HG03039 (cell line): ENCODE measurements around the gene KRTAP10-4.
"Not testable (repeated sequence)": the region's sequence is repeated elsewhere in the genome, so short reads cannot be mapped to it uniquely, and the experiment has no call there.

Experiments
- ATAC-seq: cut with Tn5 transposase; IDR thresholded peaks from one replicate; pipeline ENCODE4 v1.9.1; 2021; ENCODE audit warnings: mild to moderate bottlenecking, moderate library complexity; ENCODE audit not compliant: unreplicated experiment

KRTAP10-4 gene

GRCh38 chr21:44573630-44574456 lies at the start of gene KRTAP10-4:
Gene KRTAP10-4, plus strand, starts transcription at chr21:44573729. Its CDS starts 30 bp downstream, at chr21:44573759.
- not testable (repeated sequence) for ATAC-seq

GRCh38 chr21:44524414-44525371 lies 48.8 kb upstream of the KRTAP10-4 start:
- no peak for ATAC-seq

- ATAC-seq = no peak
Measured at GRCh38 chr21:44525391-44526095, 48.0 kb upstream of the KRTAP10-4 start.

- no peak for ATAC-seq
Measured at GRCh38 chr21:44526096-44526997, 47.2 kb upstream of the KRTAP10-4 start.

GRCh38 chr21:44527156-44527982 lies 46.2 kb upstream of the KRTAP10-4 start:
- ATAC-seq = no peak

- ATAC-seq = no peak
Measured at GRCh38 chr21:44527983-44528633, 45.4 kb upstream of the KRTAP10-4 start.

GRCh38 chr21:44528634-44528995 lies 44.9 kb upstream of the KRTAP10-4 start:
- ATAC-seq = no peak

GRCh38 chr21:44529011-44529421 lies 44.5 kb upstream of the KRTAP10-4 start:
- ATAC-seq = no peak

GRCh38 chr21:44529503-44530125 lies 43.9 kb upstream of the KRTAP10-4 start:
- ATAC-seq = no peak

- ATAC-seq = no peak
Measured at GRCh38 chr21:44530221-44530902, 43.2 kb upstream of the KRTAP10-4 start.

GRCh38 chr21:44530903-44531605 lies 42.5 kb upstream of the KRTAP10-4 start:
- ATAC-seq = no peak

- ATAC-seq = no peak
Measured at GRCh38 chr21:44531606-44532564, 41.6 kb upstream of the KRTAP10-4 start.

- no peak for ATAC-seq
Measured at GRCh38 chr21:44532712-44533111, 40.8 kb upstream of the KRTAP10-4 start.

- ATAC-seq = no peak
Measured at GRCh38 chr21:44533121-44533890, 40.2 kb upstream of the KRTAP10-4 start.
